ENCODE data around the gene NIPA2.

Gene NIPA2

GRCh38 chr15:22902981-22903380 lies 64.5 kb downstream of the NIPA2 start:
- no peak for DNase-seq (ENCODE audit: low read depth)

GRCh38 chr15:22903427-22903826 lies 65.0 kb downstream of the NIPA2 start:
- no peak for DNase-seq (ENCODE audit: low read depth)

DNA sequence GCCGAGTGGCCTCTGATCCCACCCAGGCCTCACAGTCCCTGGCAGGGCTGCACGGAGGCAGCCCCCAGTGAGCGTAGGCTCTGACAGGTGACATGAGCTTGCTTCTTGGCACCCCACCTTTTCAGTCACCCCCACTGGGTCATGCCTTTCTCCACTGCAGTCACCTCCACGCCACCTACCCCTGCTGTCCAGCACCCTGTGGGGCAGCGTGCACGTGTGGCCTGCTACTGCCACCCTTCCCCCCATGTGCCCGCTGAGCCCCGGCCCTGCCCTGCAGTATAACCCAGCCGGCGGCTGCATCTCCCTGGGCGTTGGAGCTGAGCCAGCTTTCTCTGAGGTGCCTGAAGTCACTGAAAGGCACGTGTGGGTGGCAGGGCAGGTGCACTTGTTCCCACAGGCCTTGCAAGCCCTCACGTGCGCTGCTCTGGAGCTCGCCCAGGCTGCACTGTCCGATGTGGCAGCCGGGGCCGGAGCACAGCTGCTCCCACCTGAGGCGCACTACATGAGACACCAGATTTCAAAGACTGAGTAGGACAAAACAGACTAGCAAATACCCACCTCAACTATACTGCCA lies 65.6 kb downstream of the NIPA2 start:
- DNase-seq (ENCODE audit: low read depth) = no peak

DNA sequence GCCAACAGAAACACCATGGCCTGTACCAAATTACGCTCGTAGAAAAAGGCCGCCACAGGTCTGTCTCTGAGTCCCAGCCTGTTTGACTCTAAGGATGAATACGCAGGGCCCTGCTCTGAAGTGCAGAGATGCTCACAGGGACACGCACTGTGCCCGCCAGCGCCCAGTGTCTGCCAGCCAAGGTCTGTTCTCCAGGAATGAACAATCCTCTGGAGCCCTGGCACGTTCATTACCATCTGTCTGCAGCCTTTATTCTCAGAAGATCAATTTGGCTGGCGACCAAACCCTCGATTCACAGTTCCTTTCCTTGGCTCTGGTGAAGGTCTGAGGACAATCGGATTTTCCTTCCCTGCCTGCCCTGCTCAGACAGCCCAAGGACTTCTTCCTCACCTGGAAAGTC lies 66.3 kb downstream of the NIPA2 start:
- DNase-seq (ENCODE audit: low read depth) = no peak

- DNase-seq (ENCODE audit: low read depth) = no peak
Measured at GRCh38 chr15:22907161-22907950, 68.9 kb downstream of the NIPA2 start.

- no peak for DNase-seq (ENCODE audit: low read depth)
Measured at GRCh38 chr15:22908830-22909229, 70.4 kb downstream of the NIPA2 start.

DNA sequence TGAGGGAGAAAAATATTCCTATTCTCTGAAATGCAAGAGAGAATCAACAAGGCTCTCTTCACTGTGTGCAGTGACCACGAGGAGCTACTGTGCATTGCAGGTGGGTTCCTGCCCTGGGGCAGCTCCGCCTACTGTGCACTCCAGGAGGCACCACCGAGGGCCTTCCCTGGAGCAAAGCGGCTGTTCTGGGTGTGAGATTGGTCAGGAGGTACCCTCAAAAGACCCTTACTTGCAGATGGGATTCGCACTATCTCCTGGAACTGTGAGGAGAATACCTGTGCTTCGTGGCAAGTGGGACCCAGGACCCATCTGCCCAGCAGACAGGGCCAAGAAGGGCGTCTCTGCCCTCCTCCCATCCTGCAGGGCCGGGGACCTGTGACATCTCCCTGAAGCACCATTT lies 72.8 kb downstream of the NIPA2 start:
- no peak for DNase-seq (ENCODE audit: low read depth)

- no peak for DNase-seq (ENCODE audit: low read depth)
Measured at GRCh38 chr15:22912256-22912655, 73.8 kb downstream of the NIPA2 start.

GRCh38 chr15:22913646-22914380 lies 75.3 kb downstream of the NIPA2 start:
- no peak for DNase-seq (ENCODE audit: low read depth)

- DNase-seq (ENCODE audit: low read depth) = no peak
Measured at GRCh38 chr15:22915866-22916515, 77.5 kb downstream of the NIPA2 start.

- DNase-seq (ENCODE audit: low read depth) = no peak
Measured at GRCh38 chr15:22916606-22917350, 78.3 kb downstream of the NIPA2 start.

DNA sequence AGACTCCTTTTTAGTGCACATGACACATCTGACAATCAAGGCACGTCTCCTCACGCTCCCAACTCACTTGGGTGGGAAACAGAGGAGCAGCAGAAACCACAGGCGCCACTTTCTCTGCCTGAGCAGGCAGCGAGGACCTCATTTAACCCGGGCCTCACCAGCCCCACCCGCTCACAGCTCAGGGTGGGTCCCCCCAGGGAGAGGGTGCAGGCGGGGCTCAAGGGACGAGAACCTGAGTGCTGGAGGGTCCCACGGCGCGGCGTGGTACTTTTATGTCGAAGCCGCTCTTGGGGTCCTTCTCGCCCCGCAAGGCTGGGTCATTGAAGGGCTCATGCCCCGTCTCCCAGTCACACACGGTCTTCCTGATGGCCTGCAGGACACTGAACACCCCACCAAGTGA lies 79.1 kb downstream of the NIPA2 start:
- no peak for DNase-seq (ENCODE audit: low read depth)
